ENCODE measurements around the gene GNAT1.

DNA sequence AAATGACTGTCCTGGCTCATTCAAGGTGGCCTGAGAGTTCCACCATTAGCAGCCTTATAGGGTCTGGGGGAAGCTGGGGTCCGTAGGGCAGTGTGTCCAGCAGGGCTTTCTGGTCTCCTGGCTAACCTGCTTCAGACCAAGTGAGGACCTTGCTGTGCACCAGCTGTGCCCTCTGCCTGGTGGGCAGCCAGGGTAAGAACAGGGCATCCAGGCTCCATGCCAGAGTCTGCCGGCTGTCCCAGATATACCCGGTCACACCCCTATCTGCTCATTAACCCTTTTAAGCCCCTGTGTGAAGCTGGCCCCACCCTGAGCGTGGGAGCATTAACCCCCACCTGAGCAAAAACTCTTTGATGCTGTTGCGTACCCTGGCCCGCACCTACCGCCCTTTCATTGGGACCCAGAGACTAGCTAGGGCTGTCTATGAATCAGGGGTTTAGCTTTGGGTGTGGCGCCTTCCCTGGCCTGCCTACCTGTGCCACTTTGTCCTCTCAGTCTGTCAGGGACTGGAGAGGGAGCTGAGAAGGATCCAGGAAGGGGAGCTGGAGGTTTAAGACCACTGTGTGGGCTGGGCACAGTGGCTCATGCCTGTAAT lies 18.7 kb upstream of the GNAT1 start:
- TF ChIP-seq, protein P1, sequence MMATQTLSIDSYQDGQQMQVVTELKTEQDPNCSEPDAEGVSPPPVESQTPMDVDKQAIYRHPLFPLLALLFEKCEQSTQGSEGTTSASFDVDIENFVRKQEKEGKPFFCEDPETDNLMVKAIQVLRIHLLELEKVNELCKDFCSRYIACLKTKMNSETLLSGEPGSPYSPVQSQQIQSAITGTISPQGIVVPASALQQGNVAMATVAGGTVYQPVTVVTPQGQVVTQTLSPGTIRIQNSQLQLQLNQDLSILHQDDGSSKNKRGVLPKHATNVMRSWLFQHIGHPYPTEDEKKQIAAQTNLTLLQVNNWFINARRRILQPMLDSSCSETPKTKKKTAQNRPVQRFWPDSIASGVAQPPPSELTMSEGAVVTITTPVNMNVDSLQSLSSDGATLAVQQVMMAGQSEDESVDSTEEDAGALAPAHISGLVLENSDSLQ (IDR thresholded peaks at IDR 0.05) = no peak
- TF ChIP-seq ZNF384 (IDR thresholded peaks at IDR 0.05) (no peak), BHLHE40 (IDR thresholded peaks at IDR 0.05; ENCODE audit: borderline replicate concordance) (no peak), HDGF (IDR thresholded peaks at IDR 0.05; ENCODE audit: borderline replicate concordance) (no peak), L3MBTL2 (conservative IDR thresholded peaks at IDR 0.05) (no peak), SUZ12 (IDR thresholded peaks at IDR 0.05) (no peak), LEF1 (IDR thresholded peaks at IDR 0.05; ENCODE audit: borderline replicate concordance) (no peak), ELF4 (IDR thresholded peaks at IDR 0.05) (no peak), SP1 (IDR thresholded peaks at IDR 0.05) (no peak), ARNT (IDR thresholded peaks at IDR 0.05) (no peak), CTBP1 (IDR thresholded peaks at IDR 0.05; ENCODE audit: borderline replicate concordance) (no peak), FOXK2 (IDR thresholded peaks at IDR 0.05) (no peak), NFRKB (IDR thresholded peaks at IDR 0.05) (no peak)
